Activated CD8-positive, alpha-beta memory T cell treated with anti-CD3 and anti-CD28 coated beads, Interleukin-2, amount 50 U/mL, for 24 hours (primary cell): ENCODE data around the gene PPP1R1B.
"Not testable (repeated sequence)": the region's sequence is repeated elsewhere in the genome, so short reads cannot be mapped to it uniquely, and the experiment has no call there.

Experiments
- DNase-seq: peaks from one replicate; pipeline ENCODE4 v3.0.0-alpha.2; 2020; ENCODE audit errors: extremely low read depth

PPP1R1B gene

DNA sequence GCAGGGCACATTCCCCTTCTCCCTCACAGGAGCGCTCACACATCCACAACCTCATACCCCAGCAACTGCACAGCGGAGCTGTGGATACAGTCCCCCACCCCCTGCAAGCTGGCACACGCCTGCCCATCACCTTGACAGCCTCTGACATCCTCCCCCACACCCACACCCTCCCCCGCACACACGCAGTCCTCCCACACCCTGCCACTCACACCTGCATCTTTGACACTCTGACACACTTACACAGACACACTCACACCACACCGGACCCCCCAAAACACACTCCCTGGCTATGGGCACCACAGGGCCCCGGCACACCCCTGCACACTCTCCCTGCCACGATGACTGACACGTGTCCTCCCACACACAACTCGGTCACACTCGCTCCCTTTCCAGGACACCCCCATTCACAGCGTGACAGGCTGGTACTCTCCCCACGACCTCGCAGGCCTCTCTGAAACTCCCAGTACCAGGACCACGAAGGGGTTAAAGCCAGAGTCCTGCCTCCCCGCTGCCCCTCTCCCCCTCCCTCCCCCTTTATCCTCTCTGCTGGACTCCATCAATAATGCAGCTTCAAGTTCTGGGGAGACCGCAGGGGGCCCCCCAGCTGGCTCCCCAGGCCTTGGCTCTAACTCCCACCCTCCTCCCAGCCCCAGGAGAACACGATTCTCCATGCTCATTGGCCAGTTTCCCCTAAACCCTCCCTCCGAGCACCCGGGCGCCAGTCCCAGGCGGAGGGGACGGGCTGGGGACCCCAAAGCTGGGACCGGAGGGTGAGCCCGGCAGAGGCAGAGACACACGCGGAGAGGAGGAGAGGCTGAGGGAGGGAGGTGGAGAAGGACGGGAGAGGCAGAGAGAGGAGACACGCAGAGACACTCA, at the start of gene PPP1R1B:
Gene PPP1R1B, plus strand, starts transcription at position 782 of the 876 bp plus-strand sequence. CDS start 441 bp downstream, outside the sequence.
- DNase-seq = no peak

DNA sequence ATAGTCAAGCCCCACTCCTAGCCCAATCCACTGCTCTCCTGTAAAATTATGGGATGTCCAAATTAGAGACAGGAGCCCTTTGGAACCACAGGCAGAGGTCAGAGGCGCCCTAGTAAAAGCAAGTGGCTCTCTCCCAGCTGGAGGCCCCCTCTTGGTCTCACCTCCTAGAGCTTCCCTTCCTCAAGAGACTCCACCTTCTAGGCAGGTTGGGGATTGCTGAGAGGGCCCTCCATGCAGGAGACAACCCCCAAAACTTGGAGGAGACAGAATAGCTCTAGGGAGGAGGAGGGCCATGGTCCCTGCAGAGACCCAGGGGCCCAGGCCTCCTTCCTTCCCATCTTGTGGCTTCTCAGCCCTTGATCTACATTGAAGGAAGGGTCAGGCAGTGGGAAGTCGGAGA, 48.5 kb upstream of the PPP1R1B start:
- DNase-seq = no peak

DNA sequence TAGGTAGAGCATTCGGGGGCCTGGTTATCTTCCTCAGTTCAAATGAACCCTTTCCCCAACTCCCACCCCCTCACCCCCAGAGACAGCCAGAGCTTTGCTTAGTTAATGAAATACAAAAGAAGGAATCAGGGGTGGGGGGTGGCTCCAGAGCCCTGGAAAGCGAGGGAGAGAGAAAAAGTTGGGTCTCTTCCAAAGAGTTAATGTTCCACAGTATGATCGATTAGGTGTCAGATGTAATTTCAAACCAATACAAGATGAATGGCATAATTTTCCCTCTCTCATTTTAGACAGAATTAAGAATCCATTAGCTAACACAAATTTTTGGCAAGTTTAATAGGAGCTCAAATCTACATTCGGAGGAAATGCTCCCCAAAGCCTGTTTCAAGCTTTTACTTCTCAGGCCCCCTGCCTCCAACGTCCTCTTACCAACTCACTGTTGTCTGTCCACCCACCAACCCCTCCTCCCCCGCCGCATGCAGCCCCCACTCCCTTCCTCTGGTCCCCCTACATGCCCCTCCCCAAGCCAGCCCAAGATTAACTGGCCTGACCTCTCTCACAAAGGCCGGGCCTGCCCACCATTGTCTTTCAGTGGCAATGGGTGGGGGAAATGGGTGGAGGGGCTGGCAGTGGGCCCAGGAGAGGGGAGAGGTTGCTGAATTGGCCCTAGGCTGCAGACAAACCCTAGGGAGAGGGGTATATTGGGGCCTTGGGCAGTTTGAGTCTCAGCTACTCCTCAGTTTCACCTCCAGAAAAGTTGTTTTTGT, 47.3 kb upstream of the PPP1R1B start:
- DNase-seq = no peak

GRCh38 chr17:39580082-39580468, 46.7 kb upstream of the PPP1R1B start:
- no peak for DNase-seq

DNA sequence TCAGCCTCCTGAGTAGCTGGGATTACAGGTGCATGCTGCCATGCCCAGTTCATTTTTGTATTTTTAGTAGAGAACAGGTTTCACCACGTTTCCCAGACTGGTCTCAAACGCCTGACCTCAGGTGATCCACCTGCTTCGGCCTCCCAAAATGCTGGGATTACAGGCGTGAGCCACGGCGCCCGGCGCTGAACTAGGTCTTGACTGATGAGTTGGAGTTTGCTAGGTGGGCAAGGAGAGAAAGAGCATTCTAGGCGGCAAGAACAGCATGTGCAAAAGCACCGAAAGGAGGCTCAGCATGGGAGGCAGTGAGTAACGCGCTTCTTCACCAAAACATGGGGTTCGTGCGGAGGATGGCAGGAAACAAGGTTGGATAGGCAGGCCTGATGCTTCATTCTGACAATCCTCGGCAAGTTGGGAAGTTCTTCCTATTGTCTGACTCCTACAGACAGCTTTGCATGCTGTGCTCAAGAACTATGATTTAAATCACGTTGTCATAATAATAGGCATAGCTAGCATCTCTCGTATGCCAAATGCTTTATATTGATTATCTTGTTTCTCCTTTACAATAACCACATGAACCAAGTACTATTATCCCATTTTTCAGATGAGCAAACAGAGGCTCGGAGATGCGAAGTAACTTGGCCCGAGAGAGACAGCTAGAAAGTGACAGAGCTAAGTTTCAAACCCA, 45.5 kb upstream of the PPP1R1B start:
- no peak for DNase-seq

DNA sequence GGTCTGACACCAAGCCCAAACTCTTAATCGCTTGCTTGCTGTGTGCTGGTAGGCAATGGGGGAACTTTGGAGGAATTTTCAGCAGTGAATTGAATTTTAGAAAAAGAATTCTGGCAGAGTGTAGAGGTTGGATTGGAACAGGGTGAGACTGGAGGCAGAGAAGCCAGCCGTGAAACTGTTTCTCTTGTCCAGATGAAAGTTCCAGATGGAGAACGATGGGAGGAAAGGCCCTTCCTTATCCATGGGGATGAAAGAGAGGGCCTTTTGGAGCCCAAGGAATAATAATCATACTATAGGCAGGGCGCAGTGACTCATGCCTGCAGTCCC, 45.0 kb upstream of the PPP1R1B start:
- no peak for DNase-seq

DNA sequence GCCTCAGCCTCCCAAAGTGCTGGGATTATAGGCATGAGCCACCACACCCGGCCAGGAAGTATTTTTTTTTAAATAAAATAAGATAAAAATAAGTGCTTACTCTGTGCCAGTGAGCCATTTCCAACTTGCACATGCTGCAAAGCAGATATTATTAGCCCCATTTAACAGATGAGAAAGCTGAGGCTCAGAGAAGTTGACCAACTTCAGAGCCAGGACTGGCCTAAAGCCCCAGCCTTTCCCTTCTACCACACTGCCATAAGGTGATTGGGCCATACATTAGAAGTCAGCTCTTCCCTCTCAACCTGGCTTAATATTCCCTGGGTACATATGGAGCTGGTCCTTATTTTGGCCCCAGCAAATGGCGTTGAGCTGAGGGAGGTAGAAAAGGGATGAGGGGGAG, 44.1 kb upstream of the PPP1R1B start:
- no peak for DNase-seq

DNA sequence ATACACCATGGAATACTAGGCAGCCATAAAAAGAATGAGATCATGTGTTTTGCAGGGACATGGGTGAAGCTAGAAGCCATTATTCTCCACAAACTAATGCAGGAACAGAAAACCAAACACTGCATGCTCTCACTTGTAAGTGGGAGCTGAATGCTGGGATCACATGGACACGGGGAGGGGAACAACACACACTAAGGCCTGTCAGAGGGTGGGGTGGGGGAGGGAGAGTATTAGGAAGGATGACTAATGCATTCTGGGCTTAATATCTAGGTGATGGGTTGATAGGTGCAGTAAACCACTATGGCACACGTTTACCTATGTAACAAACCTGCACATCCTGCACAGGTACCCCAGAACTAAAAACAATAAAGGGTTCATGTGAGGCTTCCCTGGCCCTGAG, 36.6 kb upstream of the PPP1R1B start:
- not testable (repeated sequence) for DNase-seq

DNA sequence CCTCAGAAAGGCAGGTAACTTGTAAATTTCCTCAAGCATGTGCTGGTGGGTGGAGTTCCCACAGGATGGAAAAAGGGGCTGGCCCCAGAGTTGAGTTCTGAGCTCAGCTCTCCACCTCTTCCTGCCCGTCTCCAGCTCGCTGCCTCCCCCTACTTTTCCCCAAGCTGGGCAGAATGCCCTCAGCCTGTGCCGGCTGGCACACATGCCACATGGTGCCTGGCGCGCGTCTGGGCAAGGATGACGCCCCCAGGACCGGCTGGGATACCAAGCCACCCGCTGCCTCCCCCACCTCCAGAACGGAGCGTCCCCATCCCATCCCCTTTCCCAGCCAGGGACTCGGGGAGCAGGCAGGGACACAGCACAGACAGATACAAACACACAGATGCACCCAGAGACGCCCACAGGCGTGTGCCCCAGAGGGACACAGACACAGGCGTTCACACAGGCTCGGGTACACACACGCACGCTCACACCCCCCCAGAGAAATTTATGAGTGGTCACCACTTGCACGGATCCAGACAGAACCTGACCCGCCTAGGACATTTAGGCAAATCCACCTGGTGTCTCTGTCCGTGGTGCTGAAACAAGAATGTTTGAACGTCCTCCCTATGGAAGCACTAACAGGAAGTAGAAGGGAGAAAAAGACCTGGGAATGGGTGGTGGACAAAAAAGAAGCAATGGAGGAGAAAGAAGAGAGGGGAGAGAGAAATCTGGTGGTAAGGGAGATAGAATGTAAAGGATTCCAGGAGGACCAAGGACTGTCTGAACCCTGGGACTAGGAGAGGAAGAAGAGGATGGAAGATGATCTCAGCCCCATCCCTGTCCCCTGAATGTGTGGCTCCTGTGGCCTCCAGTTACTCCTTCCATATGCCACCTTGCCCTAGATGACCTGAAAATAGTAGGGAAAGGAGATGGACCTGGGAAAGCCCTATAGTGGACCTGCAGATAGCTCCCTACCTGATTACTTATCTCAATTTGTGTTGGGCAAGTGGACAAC, 34.5 kb upstream of the PPP1R1B start:
- DNase-seq = no peak

DNA sequence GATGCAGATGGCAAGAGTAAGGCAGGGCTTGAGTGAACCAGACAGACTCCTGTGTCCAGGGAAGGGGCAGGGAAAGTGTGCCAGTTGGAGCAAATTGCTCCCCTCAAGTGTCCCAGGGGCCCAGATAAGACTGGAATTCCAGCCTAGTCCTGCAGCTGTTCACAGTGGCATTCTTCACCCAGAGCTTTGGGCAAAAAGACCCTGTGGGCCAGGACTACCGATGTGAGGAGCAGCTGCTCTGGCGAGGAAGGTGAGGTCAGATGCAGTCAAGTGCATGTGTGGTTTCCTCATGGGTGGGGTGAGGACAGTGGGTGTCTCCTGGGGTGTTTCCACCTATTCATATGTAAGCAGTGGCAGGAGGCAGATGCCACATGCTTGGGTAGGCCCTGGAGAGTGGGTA, 33.4 kb upstream of the PPP1R1B start:
- DNase-seq = no peak

GRCh38 chr17:39595294-39595693, 31.5 kb upstream of the PPP1R1B start:
- no peak for DNase-seq

DNA sequence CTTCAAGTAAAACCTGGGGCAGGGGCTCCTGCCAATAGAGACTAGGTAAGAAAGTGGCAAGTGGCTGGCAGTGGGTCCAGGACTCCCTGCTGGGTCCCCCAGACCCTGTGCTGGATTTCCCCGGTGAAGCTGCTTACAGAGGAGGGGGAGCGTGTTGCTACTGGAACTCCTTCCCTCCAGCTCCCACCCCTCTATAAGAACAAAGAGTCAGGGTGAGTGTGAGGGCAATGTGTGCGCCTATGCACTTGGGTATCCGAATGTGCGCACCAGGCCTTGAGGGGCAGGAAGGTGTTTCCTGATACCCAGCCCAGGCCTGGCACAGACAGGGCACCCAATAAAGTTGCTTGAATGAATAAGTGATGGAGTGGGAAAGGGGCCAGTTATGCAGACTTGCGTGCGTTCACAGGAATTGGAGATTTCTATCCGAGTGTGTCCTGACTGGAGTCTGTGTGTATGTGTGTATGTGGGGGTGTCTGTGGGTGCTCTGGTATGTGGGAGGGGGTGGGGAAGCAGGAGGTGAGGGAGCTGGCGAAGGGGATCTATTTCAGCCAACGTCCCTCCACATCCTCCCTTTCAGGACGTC, 30.7 kb upstream of the PPP1R1B start:
- no peak for DNase-seq

GRCh38 chr17:39596543-39597267, 30.0 kb upstream of the PPP1R1B start:
- no peak for DNase-seq

- no peak for DNase-seq
Observed at GRCh38 chr17:39597372-39598046, 29.2 kb upstream of the PPP1R1B start.

GRCh38 chr17:39598047-39598481, 28.7 kb upstream of the PPP1R1B start:
- no peak for DNase-seq

- no peak for DNase-seq
Observed at GRCh38 chr17:39598630-39599003, 28.1 kb upstream of the PPP1R1B start.

GRCh38 chr17:39599004-39599664, 27.6 kb upstream of the PPP1R1B start:
- no peak for DNase-seq

GRCh38 chr17:39599665-39600231, 27.0 kb upstream of the PPP1R1B start:
- DNase-seq = no peak
